BJ (cell line): ENCODE data around the gene IAPP. TPM values are rescaled to one million over a fixed set of nuclear protein-coding genes. Genes with fewer than 3 reads are reported as not detected.

Source experiments
- CTCF ChIA-PET: fragments of 350-600 bp; formaldehyde crosslinking; extraction: SDS; loops from one replicate; lab custom pipeline; 2021; ENCODE audit warnings: antibody characterized with exemption, inconsistent platforms; lab: Yijun Ruan, JAX
- POLR2A ChIA-PET: fragments of 300-600 bp; sonication (Branson Sonifier 250); formaldehyde crosslinking; extraction: SDS; loops from one replicate; lab custom pipeline; 2021; ENCODE audit warnings: antibody characterized with exemption; lab: Charles Lee
- DNase-seq: peaks from one replicate; pipeline ENCODE4 v3.0.0-alpha.2; 2011; ENCODE audit warnings: low read depth
- H3K27me3 ChIP-seq: 2 replicates; pipeline ENCODE4 v1.6.0; 2011; ENCODE audit warnings: low read length; ENCODE audit not compliant: control insufficient read depth, insufficient read depth
- H3K36me3 ChIP-seq: 2 replicates; pipeline ENCODE4 v1.5.1; 2011; ENCODE audit warnings: low read length; ENCODE audit not compliant: control insufficient read depth, insufficient read depth
- H3K4me3 ChIP-seq: 2 replicates; pipeline ENCODE4 v1.5.1; 2011; ENCODE audit warnings: low read depth, mild to moderate bottlenecking, control low read depth, low read length
- CTCF ChIP-seq: IDR thresholded peaks from 2 replicates; pipeline ENCODE4 v1.5.1; 2011; ENCODE audit warnings: low read depth, mild to moderate bottlenecking, control low read depth, inconsistent platforms, low read length, moderate library complexity; ENCODE audit not compliant: insufficient read depth
- polyA plus RNA-seq: library from polyadenylated mRNA; depleted of rRNA; stranded (reverse); fragments of >200 nt; gene quantifications from 2 replicates; pipeline ENCODE4 v1.2.3, GENCODE V29; 2011

The IAPP gene
- polyA plus RNA-seq, 1 experiment: not detected

- no peak for DNase-seq
- TF ChIP-seq CTCF: no peak
- CTCF ChIA-PET: no interaction called here
- H3K27me3 ChIP-seq: no peaks in the 10 kb centered on the region
- no peaks in the 10 kb centered on the region for H3K36me3 ChIP-seq
- POLR2A ChIA-PET: no interaction called here
- H3K4me3 ChIP-seq: no peak overlapping the region
Measured at GRCh38 chr12:21340403-21340802, 32.3 kb upstream of the IAPP start.

- POLR2A ChIA-PET: no interaction called here
- no peaks in the 10 kb centered on the region for H3K36me3 ChIP-seq
- CTCF ChIA-PET: no interaction called here
- no peak for DNase-seq
- no peaks in the 10 kb centered on the region for H3K27me3 ChIP-seq
- TF ChIP-seq CTCF: no peak
- H3K4me3 ChIP-seq: no peak overlapping the region
Measured at GRCh38 chr12:21341769-21342168, 30.9 kb upstream of the IAPP start.

- TF ChIP-seq CTCF: no peak
- DNase-seq: no peak
- Histone ChIP-seq H3K36me3 (no peaks in the 10 kb centered on the region), H3K27me3 (no peaks in the 10 kb centered on the region), H3K4me3 (no peak overlapping the region)
- ChIA-PET CTCF (no interaction called here), POLR2A (no interaction called here)
Measured at GRCh38 chr12:21343636-21344035, 29.1 kb upstream of the IAPP start.

GRCh38 chr12:21346542-21347205, 26.0 kb upstream of the IAPP start:
- TF ChIP-seq CTCF: no peak
- no peak for DNase-seq
- no peaks in the 10 kb centered on the region; the same call in 1 of the 2 replicates for H3K27me3 ChIP-seq
- CTCF ChIA-PET: no interaction called here
- H3K4me3 ChIP-seq: no peak overlapping the region
- H3K36me3 ChIP-seq: no peaks in the 10 kb centered on the region
- POLR2A ChIA-PET: no interaction called here

GRCh38 chr12:21350975-21351374, 21.7 kb upstream of the IAPP start:
- TF ChIP-seq CTCF: no peak
- H3K27me3 ChIP-seq: no peaks in the 10 kb centered on the region; the same call in 1 of the 2 replicates
- DNase-seq: no peak
- H3K36me3 ChIP-seq: no peaks in the 10 kb centered on the region
- POLR2A ChIA-PET: no interaction called here
- CTCF ChIA-PET: no interaction called here
- no peak overlapping the region for H3K4me3 ChIP-seq
